ENCODE results near the gene SNAPC2. TPM values are rescaled to one million over a fixed set of nuclear protein-coding genes. Genes with fewer than 3 reads are reported as not detected.

Gene SNAPC2
- total and polyA plus RNA-seq, 12 donors = 5.7 to 26.1 (median 9.5) TPM

GRCh38 chr19:7924651-7925170 is 4.6 kb downstream of the SNAPC2 start:
- H3K27ac ChIP-seq = no peak overlapping the region
- H3K27me3 ChIP-seq = peaks cover 0 to 8% (median 0%) of the 10 kb centered on the region in 7 donors
- intact Hi-C loops (cut with DNase I) = loop anchor here in 6 of 10 donors (5.0 to 10.0 kb wide), 4 partner anchors 67 to 328 kb away; no protein-coding TSS in a partner anchor
- H3K9me3 ChIP-seq = no peaks in the 10 kb centered on the region
- DNase-seq = no peak
- WGBS, 2 donors = 40 to 46% methylated on average over 32 to 34 of the region's 34 CpGs
- no peak for TF ChIP-seq CTCF (IDR thresholded peaks at IDR 0.05)
- ATAC-seq = no peak
- H3K4me3 ChIP-seq = peak overlapping the region in 9 of 10 donors; percentile 35 to 51 (median 45)
- H3K36me3 ChIP-seq = peaks cover 0 to 23% (median 15%) of the 10 kb centered on the region in 9 donors
- peaks cover 18 to 73% (median 47%) of the 10 kb centered on the region in 9 donors for H3K4me1 ChIP-seq

GRCh38 chr19:7925171-7925851 is 5.2 kb downstream of the SNAPC2 start:
- Histone ChIP-seq H3K36me3 (peaks cover 0 to 26% (median 15%) of the 10 kb centered on the region in 9 donors), H3K27ac (no peak overlapping the region), H3K27me3 (peaks cover 0 to 8% (median 0%) of the 10 kb centered on the region in 7 donors), H3K4me1 (peaks cover 18 to 73% (median 45%) of the 10 kb centered on the region in 9 donors), H3K9me3 (no peaks in the 10 kb centered on the region), H3K4me3 (peak overlapping the region in 9 of 10 donors; percentile 35 to 51 (median 45))
- TF ChIP-seq CTCF (IDR thresholded peaks at IDR 0.05) = peak; percentile 54 to 91 (median 79)
- intact Hi-C loops (cut with DNase I) = loop anchor here in 4 of 10 donors (5.0 to 10.0 kb wide), 2 partner anchors 71 to 73 kb away; no protein-coding TSS in a partner anchor
- 1% methylated on average over 60 to 98 of the region's 98 CpGs for WGBS, 2 donors
- ATAC-seq = no peak
- DNase-seq = peak; percentile 60 to 76

- WGBS, 2 donors = 11 to 26% methylated on average over 26 to 65 of the region's 65 CpGs
- TF ChIP-seq CTCF (IDR thresholded peaks at IDR 0.05) = no peak
- DNase-seq (peak in 1 of 2 donors; percentile 81), ATAC-seq (peak in 6 of 8 donors; percentile 20 to 69 (median 38))
- intact Hi-C loops (cut with DNase I) = loop anchor here in 4 of 10 donors (5.0 to 10.0 kb wide), 2 partner anchors 71 to 74 kb away; no protein-coding TSS in a partner anchor
- peak within 1 kb of the TSS in 2 of 10 donors; percentile 12 to 22 for H3K27ac ChIP-seq
- peak within 1 kb of the TSS in 9 of 10 donors; percentile 35 to 51 (median 45) for H3K4me3 ChIP-seq
- peaks cover 16 to 69% (median 41%) of the 10 kb centered on the region in 9 donors for H3K4me1 ChIP-seq
- peaks cover 0 to 8% (median 0%) of the 10 kb centered on the region in 7 donors for H3K27me3 ChIP-seq
- H3K36me3 ChIP-seq = peaks cover 0 to 35% (median 22%) of the 10 kb centered on the region in 9 donors
- H3K9me3 ChIP-seq = no peaks in the 10 kb centered on the region
These were observed 6.0 kb downstream of the SNAPC2 start, which contains the start of gene CTXN1 for GRCh38 chr19:7926021-7926726. TSS of gene CTXN1 (minus strand) at chr19:7926135. CDS start at chr19:7925538, 597 bp downstream.

Measured in heart right ventricle (tissue), 16 donors.